CD4-positive, alpha-beta T cell (primary cell): ENCODE measurements around the gene CACNA1D. TPM values are rescaled to one million over a fixed set of nuclear protein-coding genes. Genes with fewer than 3 reads are reported as not detected.

Experiments used
- ATAC-seq: fragments of 200-7000 bp; cut with Tn5 transposase; one replicate; pipeline ENCODE4 v1.10.0; 2022; ENCODE audit warnings: mild to moderate bottlenecking; ENCODE audit not compliant: poor library complexity
- CTCF ChIA-PET: fragments of 350-600 bp; sonication (Branson Sonifier 250); formaldehyde crosslinking; loops from one replicate; lab custom pipeline; 2021; ENCODE audit warnings: antibody characterized with exemption, inconsistent platforms; lab: Charles Lee
- POLR2A ChIA-PET: fragments of 350-600 bp; sonication (Branson Sonifier 250); formaldehyde crosslinking; loops from one replicate; lab custom pipeline; 2021; ENCODE audit warnings: antibody characterized with exemption, inconsistent platforms; lab: Charles Lee
- DNase-seq, 14 experiments: peaks; one replicate each; pipeline ENCODE4 v3.0.0-alpha.2; 2013 to 2020; ENCODE audit warnings: mixed read lengths in 2 of 14
- H3K27ac ChIP-seq, 2 donors: one replicate each; pipeline versions ENCODE4 v1.5.1 to v1.7.0; 2013; ENCODE audit warnings: low read length in 2 of 2, low read depth in 1 of 2, mild to moderate bottlenecking in 1 of 2
- H3K27me3 ChIP-seq, 2 experiments: 1 replicate in 1 of 2; 2 replicates in 1 of 2; pipeline versions ENCODE4 v1.6.1 to v1.7.0; 2013; ENCODE audit warnings: low read length in 2 of 2, control low read depth in 1 of 2, mild to moderate bottlenecking in 1 of 2, moderate library complexity in 1 of 2; ENCODE audit not compliant: insufficient read depth in 2 of 2, control insufficient read depth in 1 of 2
- H3K36me3 ChIP-seq: one replicate; pipeline ENCODE4 v1.6.1; 2013; ENCODE audit warnings: low read length, control low read depth; ENCODE audit not compliant: insufficient read depth
- H3K4me1 ChIP-seq: one replicate; pipeline ENCODE4 v1.6.1; 2013; ENCODE audit warnings: low read length, control low read depth; ENCODE audit not compliant: insufficient read depth
- H3K4me3 ChIP-seq: one replicate; pipeline ENCODE4 v1.5.1; 2013; ENCODE audit warnings: mild to moderate bottlenecking, low read length, moderate library complexity
- H3K9me3 ChIP-seq, 2 experiments: 1 replicate in 1 of 2; 2 replicates in 1 of 2; pipeline versions ENCODE4 v1.6.1 to v1.7.0; 2013; ENCODE audit warnings: low read length in 2 of 2, mild to moderate bottlenecking in 2 of 2, control low read depth in 1 of 2, moderate library complexity in 1 of 2; ENCODE audit not compliant: control insufficient read depth in 1 of 2, insufficient read depth in 1 of 2
- H3K27ac Mint-ChIP-seq: one replicate; pipeline ENCODE4 v1.8.0; 2020; ENCODE audit warnings: mixed read lengths
- H3K27me3 Mint-ChIP-seq: one replicate; pipeline ENCODE4 v1.8.0; 2021; ENCODE audit warnings: mixed read lengths
- H3K36me3 Mint-ChIP-seq: one replicate; pipeline ENCODE4 v1.8.0; 2021; ENCODE audit warnings: low read depth, mixed read lengths
- H3K4me1 Mint-ChIP-seq: one replicate; pipeline ENCODE4 v1.8.0; 2021; ENCODE audit warnings: low read depth, mixed read lengths
- H3K4me3 Mint-ChIP-seq: one replicate; pipeline ENCODE4 v1.8.0; 2020; ENCODE audit warnings: mild to moderate bottlenecking, mixed read lengths
- H3K9me3 Mint-ChIP-seq: one replicate; pipeline ENCODE4 v1.8.0; 2020; ENCODE audit warnings: mixed read lengths
- intact Hi-C, 2 experiments: fragments of 100-400 bp; cut with DNase I in 1 of 2; cut with micrococcal nuclease in 1 of 2; formaldehyde crosslinking; loops; one replicate each; pipeline versions ENCODE4 v1.15.1 to v1.9.0; 2023 to 2025; cut with DNase I, micrococcal nuclease
- total RNA-seq, 174 experiments: library from RNA in 2 of 174; stranded (reverse) in 2 of 174; gene quantifications; one replicate each; pipeline ENCODE4 v1.2.3 and lab custom pipeline; 2021 to 2026
- TF ChIP-seq, protein P1 (sequence below): fragments of 200-600 bp; IDR thresholded peaks from one replicate; pipeline ENCODE4 v1.8.0; 2022; ENCODE audit warnings: antibody characterized with exemption, mild to moderate bottlenecking

CACNA1D gene
- total RNA-seq, 2 experiments from 2014 or later = not detected

DNA sequence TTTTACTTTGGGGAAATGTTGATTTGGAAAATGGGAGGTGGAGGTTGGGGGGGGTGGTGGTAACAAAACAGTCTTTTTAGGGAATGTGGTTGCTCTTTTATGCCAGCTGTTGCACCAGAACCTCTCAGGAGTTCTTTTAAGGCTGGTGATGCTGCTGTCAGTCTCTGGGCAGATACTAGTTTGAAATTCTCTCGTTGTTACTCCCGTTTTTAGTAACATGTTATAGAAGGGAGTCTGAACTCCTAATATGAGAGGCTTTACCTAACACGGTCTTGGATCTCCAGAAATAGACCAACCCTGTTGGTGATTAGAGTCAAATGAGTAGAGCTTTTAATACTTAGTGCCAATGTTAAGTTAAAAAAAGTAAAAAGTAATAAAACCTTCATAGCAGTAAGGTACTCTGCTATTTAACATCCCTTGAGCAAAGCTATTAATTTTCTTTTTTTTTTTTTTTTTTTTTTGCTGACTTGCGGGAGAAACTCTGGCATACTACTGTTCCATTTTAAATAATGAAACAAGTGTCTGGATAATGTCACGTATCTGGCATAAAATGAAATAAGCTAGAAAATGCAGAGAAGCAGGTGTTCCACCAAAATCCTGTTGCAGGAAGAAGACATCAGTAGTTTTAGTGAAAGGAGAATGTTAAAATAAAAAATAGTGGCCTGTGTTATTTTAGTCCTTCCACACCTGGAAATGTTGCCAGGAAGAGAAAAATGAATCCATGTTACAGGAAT is 156.7 kb downstream of the CACNA1D start:
- TF ChIP-seq, protein P1, sequence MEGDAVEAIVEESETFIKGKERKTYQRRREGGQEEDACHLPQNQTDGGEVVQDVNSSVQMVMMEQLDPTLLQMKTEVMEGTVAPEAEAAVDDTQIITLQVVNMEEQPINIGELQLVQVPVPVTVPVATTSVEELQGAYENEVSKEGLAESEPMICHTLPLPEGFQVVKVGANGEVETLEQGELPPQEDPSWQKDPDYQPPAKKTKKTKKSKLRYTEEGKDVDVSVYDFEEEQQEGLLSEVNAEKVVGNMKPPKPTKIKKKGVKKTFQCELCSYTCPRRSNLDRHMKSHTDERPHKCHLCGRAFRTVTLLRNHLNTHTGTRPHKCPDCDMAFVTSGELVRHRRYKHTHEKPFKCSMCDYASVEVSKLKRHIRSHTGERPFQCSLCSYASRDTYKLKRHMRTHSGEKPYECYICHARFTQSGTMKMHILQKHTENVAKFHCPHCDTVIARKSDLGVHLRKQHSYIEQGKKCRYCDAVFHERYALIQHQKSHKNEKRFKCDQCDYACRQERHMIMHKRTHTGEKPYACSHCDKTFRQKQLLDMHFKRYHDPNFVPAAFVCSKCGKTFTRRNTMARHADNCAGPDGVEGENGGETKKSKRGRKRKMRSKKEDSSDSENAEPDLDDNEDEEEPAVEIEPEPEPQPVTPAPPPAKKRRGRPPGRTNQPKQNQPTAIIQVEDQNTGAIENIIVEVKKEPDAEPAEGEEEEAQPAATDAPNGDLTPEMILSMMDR = no peak
- H3K4me1 Mint-ChIP-seq = no peaks in the 10 kb centered on the region
- POLR2A ChIA-PET = no interaction called here

DNA sequence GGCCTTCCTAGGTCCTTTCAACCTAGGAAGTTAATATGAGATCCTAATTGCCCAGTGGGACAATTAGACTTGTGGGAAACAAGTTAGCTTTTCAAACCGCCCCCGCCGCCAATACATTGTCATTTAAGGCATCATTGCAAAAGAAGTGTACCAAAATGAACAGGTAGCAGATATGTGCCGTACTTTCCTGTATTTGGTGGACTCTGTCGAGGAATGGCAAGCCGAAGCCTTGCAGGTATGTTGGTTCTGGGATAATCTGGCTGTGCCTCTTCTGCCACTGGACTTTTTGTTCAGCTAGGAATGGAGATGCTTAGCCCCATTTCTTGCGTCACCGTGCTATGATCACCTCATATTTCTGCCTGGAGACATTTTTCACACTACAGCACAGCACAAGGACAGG is 157.5 kb downstream of the CACNA1D start:
- Mint-ChIP-seq H3K36me3 (no peaks in the 10 kb centered on the region), H3K4me3 (no peak overlapping the region), H3K27me3 (peaks cover 40% of the 10 kb centered on the region), H3K4me1 (no peaks in the 10 kb centered on the region), H3K9me3 (peaks cover 17% of the 10 kb centered on the region), H3K27ac (no peak overlapping the region)
- Histone ChIP-seq H3K4me3 (no peak overlapping the region), H3K27ac (no peak overlapping the region), H3K27me3 (no peaks in the 10 kb centered on the region), H3K36me3 (no peaks in the 10 kb centered on the region), H3K9me3 (peaks cover 0 to 6% of the 10 kb centered on the region in 2 experiments), H3K4me1 (no peaks in the 10 kb centered on the region)
- intact Hi-C loops = no loop called here
- TF ChIP-seq, protein P1 = no peak
- no peak for DNase-seq
- ChIA-PET POLR2A (no interaction called here), CTCF (no interaction called here)
- no peak for ATAC-seq

More for the DNA sequence above, 156.7 kb downstream of the CACNA1D start:
- Histone ChIP-seq H3K36me3 (no peaks in the 10 kb centered on the region), H3K27me3 (peaks cover 0 to 3% of the 10 kb centered on the region in 2 experiments), H3K4me1 (no peaks in the 10 kb centered on the region), H3K9me3 (peaks cover 0 to 6% of the 10 kb centered on the region in 2 experiments), H3K4me3 (no peak overlapping the region), H3K27ac (no peak overlapping the region)
- H3K27me3 Mint-ChIP-seq = peaks cover 44% of the 10 kb centered on the region
- no peak for DNase-seq
- no peaks in the 10 kb centered on the region for H3K36me3 Mint-ChIP-seq
- CTCF ChIA-PET = interaction anchor here (0.6 kb wide), 1 partner anchor 430 kb away, joined by 5 read pairs; no protein-coding TSS in a partner anchor
- no peak overlapping the region for H3K4me3 Mint-ChIP-seq
- no peak for ATAC-seq
- intact Hi-C loops = no loop called here
- H3K27ac Mint-ChIP-seq = no peak overlapping the region
- peaks cover 17% of the 10 kb centered on the region for H3K9me3 Mint-ChIP-seq

DNA sequence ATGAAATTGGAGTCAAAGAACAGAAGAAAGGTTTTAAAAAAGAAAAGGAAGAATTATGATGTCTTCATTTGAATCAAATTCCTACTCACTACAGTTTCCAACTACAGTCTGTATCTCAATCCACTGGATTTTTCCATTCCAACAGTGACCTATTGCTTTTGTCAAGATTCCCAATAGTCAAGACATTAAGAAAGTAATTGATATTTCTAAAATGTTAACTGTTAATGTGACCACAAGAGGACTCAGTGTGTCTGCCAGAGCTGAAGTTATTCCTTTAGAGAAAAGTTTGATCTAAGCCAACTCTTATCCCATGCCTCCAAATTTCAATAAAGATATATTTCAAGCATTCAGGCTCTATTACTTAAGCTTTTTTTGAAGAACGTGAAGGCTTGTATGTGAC is 163.2 kb downstream of the CACNA1D start:
- ATAC-seq (no peak), DNase-seq (no peak)
- no peak overlapping the region for H3K27ac ChIP-seq
- ChIA-PET POLR2A (no interaction called here), CTCF (no interaction called here)
- Mint-ChIP-seq H3K4me3 (no peak overlapping the region), H3K27me3 (peaks cover 48% of the 10 kb centered on the region), H3K36me3 (no peaks in the 10 kb centered on the region), H3K27ac (no peak overlapping the region), H3K4me1 (no peaks in the 10 kb centered on the region), H3K9me3 (peaks cover 22% of the 10 kb centered on the region)
- TF ChIP-seq, protein P1 = no peak
- intact Hi-C loops = no loop called here
- no peaks in the 10 kb centered on the region for H3K4me1 ChIP-seq
- no peaks in the 10 kb centered on the region for H3K36me3 ChIP-seq
- H3K4me3 ChIP-seq = no peak overlapping the region
- peaks cover 11 to 26% of the 10 kb centered on the region in 2 experiments for H3K9me3 ChIP-seq
- peaks cover 0 to 4% of the 10 kb centered on the region in 2 experiments for H3K27me3 ChIP-seq
